Neural cell (in vitro differentiated cells): Measurements from ENCODE around the gene HOXC13. TPM values are rescaled to one million over a fixed set of nuclear protein-coding genes. Genes with fewer than 3 reads are reported as not detected.

ENCODE experiments used
- H2AFZ ChIP-seq: fragments of 200-600, 300-800 bp; sonication (generic), shearing (Covaris generic); 2 replicates; pipeline ENCODE4 v1.6.0; 2014; ENCODE audit warnings: low read depth, mild to moderate bottlenecking, antibody characterized with exemption, low read length, moderate library complexity
- H3F3A ChIP-seq: fragments of 200-600 bp; shearing (Covaris generic); 2 replicates; pipeline ENCODE4 v1.6.1; 2016; ENCODE audit warnings: mild to moderate bottlenecking, moderate library complexity, mixed read lengths, antibody characterized with exemption, low read length; ENCODE audit not compliant: insufficient read depth, poor library complexity, severe bottlenecking
- H3K27ac ChIP-seq: fragments of 200-600, 300-800 bp; sonication (generic), shearing (Covaris generic); 2 replicates; pipeline ENCODE4 v1.5.1; 2014; ENCODE audit warnings: mild to moderate bottlenecking, low read length, moderate library complexity
- H3K27me3 ChIP-seq: fragments of 300-800, 200-600 bp; sonication (generic), shearing (Covaris generic); 2 replicates; pipeline ENCODE4 v1.6.0; 2014; ENCODE audit warnings: mild to moderate bottlenecking, low read depth, low read length, moderate library complexity; ENCODE audit not compliant: insufficient read depth
- H3K36me3 ChIP-seq: fragments of 300-800, 200-600 bp; sonication (generic), shearing (Covaris generic); 2 replicates; pipeline ENCODE4 v1.5.1; 2014; ENCODE audit warnings: mild to moderate bottlenecking, antibody characterized with exemption, low read length, moderate library complexity; ENCODE audit not compliant: insufficient read depth
- H3K4me2 ChIP-seq: fragments of 300-800, 200-600 bp; sonication (generic), shearing (Covaris generic); 2 replicates; pipeline ENCODE4 v1.6.0; 2014; ENCODE audit warnings: mild to moderate bottlenecking, low read length
- H3K4me3 ChIP-seq: fragments of 300-800, 200-600 bp; sonication (generic), shearing (Covaris generic); 2 replicates; pipeline ENCODE4 v1.5.1; 2014; ENCODE audit warnings: mild to moderate bottlenecking, low read length, moderate library complexity
- H3K79me2 ChIP-seq: fragments of 200-600 bp; shearing (Covaris generic); replicated peaks from 2 replicates; pipeline ENCODE4 v1.6.0; 2014; ENCODE audit warnings: mild to moderate bottlenecking, low read length, moderate library complexity; ENCODE audit not compliant: insufficient read depth
- H3K9ac ChIP-seq: fragments of 300-800, 200-600 bp; sonication (generic), shearing (Covaris generic); 2 replicates; pipeline ENCODE4 v1.6.1; 2016; ENCODE audit warnings: mild to moderate bottlenecking, low read length, mixed read lengths
- H3K9me2 ChIP-seq: fragments of 200-600 bp; shearing (Covaris generic); 2 replicates; pipeline ENCODE4 v1.6.1; 2016; ENCODE audit warnings: mild to moderate bottlenecking, low read length, mixed read lengths; ENCODE audit not compliant: insufficient read depth
- H3K9me3 ChIP-seq: fragments of 200-600, 300-800 bp; sonication (generic), shearing (Covaris generic); 2 replicates; pipeline ENCODE4 v1.6.1; 2016; ENCODE audit warnings: mild to moderate bottlenecking, mixed run types, low read length, moderate library complexity, mixed read lengths
- H4K20me1 ChIP-seq: fragments of 200-600 bp; shearing (Covaris generic); 2 replicates; pipeline ENCODE4 v1.6.1; 2016; ENCODE audit warnings: mild to moderate bottlenecking, mixed run types; ENCODE audit not compliant: insufficient read depth
- CTCF ChIP-seq: fragments of 450-650 bp; IDR thresholded peaks from 2 replicates; pipeline ENCODE4 v1.5.1; 2014; ENCODE audit warnings: antibody characterized with exemption, mild to moderate bottlenecking, moderate library complexity; ENCODE audit not compliant: poor library complexity, severe bottlenecking
- EP300 ChIP-seq: fragments of 450-650 bp; conservative IDR thresholded peaks from 2 replicates; pipeline ENCODE4 v1.6.1; 2014; ENCODE audit warnings: antibody characterized with exemption, mild to moderate bottlenecking, moderate library complexity; ENCODE audit not compliant: poor library complexity, severe bottlenecking
- EZH2 ChIP-seq: fragments of 200-600, 300-800 bp; shearing (Covaris generic), sonication (generic); IDR thresholded peaks from 2 replicates; pipeline ENCODE4 v1.6.1; 2014; ENCODE audit warnings: antibody characterized with exemption, low read length, borderline replicate concordance, mild to moderate bottlenecking; ENCODE audit not compliant: insufficient read depth, poor library complexity, severe bottlenecking
- MXI1 ChIP-seq: fragments of 450-650 bp; conservative IDR thresholded peaks from 2 replicates; pipeline ENCODE4 v1.6.1; 2014; ENCODE audit warnings: antibody characterized with exemption, mild to moderate bottlenecking; ENCODE audit not compliant: poor library complexity, severe bottlenecking
- POLR2AphosphoS5 ChIP-seq: IDR thresholded peaks from 2 replicates; pipeline ENCODE4 v1.6.1; 2012
- REST ChIP-seq: IDR thresholded peaks from 2 replicates; pipeline ENCODE4 v1.6.1; 2012; ENCODE audit warnings: borderline replicate concordance
- SMC3 ChIP-seq: fragments of 450-650 bp; conservative IDR thresholded peaks from 2 replicates; pipeline ENCODE4 v1.6.1; 2014; ENCODE audit warnings: antibody characterized with exemption, mild to moderate bottlenecking, moderate library complexity; ENCODE audit not compliant: poor library complexity
- TAF1 ChIP-seq: IDR thresholded peaks from 2 replicates; pipeline ENCODE4 v1.6.1; 2012; ENCODE audit warnings: low read depth
- polyA plus RNA-seq: library from polyadenylated mRNA; depleted of rRNA; stranded (reverse); fragments of >200 nt; gene quantifications from 2 replicates; pipeline ENCODE4 v1.2.3, GENCODE V29; 2014

The HOXC13 gene
- polyA plus RNA-seq, 1 donor from 2014 or later: not detected

GRCh38 chr12:53892762-53893395, 45.8 kb upstream of the HOXC13 start:
- Histone ChIP-seq H3K9me3 (no peaks in the 10 kb centered on the region), H3K4me2 (no peak overlapping the region), H3K36me3 (no peaks in the 10 kb centered on the region), H3K9ac (no peak overlapping the region), H3K9me2 (no peaks in the 10 kb centered on the region), H2AFZ (no peak overlapping the region), H4K20me1 (no peaks in the 10 kb centered on the region), H3K27ac (no peak overlapping the region), H3K4me3 (no peak overlapping the region), H3K27me3 (peaks cover 18% of the 10 kb centered on the region), H3F3A (no peaks in the 10 kb centered on the region), H3K79me2 (no peaks in the 10 kb centered on the region)
- no peak for TF ChIP-seq CTCF

- Histone ChIP-seq H2AFZ (no peak overlapping the region), H3K9me3 (no peaks in the 10 kb centered on the region), H3K4me3 (no peak overlapping the region), H3K4me2 (no peak overlapping the region), H3F3A (no peaks in the 10 kb centered on the region), H3K27ac (no peak overlapping the region), H3K27me3 (peaks cover 32% of the 10 kb centered on the region), H4K20me1 (no peaks in the 10 kb centered on the region), H3K9me2 (no peaks in the 10 kb centered on the region), H3K9ac (no peak overlapping the region), H3K79me2 (no peaks in the 10 kb centered on the region), H3K36me3 (no peaks in the 10 kb centered on the region)
- TF ChIP-seq EZH2: no peak
- no peak for TF ChIP-seq REST
- TF ChIP-seq POLR2AphosphoS5: no peak
- TF ChIP-seq CTCF: no peak
Observed at GRCh38 chr12:53899230-53899629, 39.4 kb upstream of the HOXC13 start.

GRCh38 chr12:53907103-53907502, 31.5 kb upstream of the HOXC13 start:
- Histone ChIP-seq H3K9me3 (no peaks in the 10 kb centered on the region), H3K9me2 (no peaks in the 10 kb centered on the region), H3F3A (no peaks in the 10 kb centered on the region), H3K79me2 (no peaks in the 10 kb centered on the region), H3K9ac (no peak overlapping the region), H2AFZ (no peak overlapping the region), H3K36me3 (no peaks in the 10 kb centered on the region), H3K27ac (no peak overlapping the region), H3K4me3 (no peak overlapping the region), H3K27me3 (peaks cover 52% of the 10 kb centered on the region), H4K20me1 (no peaks in the 10 kb centered on the region), H3K4me2 (no peak overlapping the region)
- TF ChIP-seq TAF1 (no peak), CTCF (no peak), REST (no peak), SMC3 (no peak), EP300 (no peak), MXI1 (no peak)
